Posterior vena cava (tissue), 2 donors: ENCODE results near the gene RINT1. TPM values are rescaled to one million over a fixed set of nuclear protein-coding genes. Genes with fewer than 3 reads are reported as not detected.
"Not testable (repeated sequence)": the region's sequence is repeated elsewhere in the genome, so short reads cannot be mapped to it uniquely, and the experiment has no call there.

Experiments
- DNase-seq: peaks from one replicate; pipeline ENCODE4 v3.0.0-alpha.2; 2020; ENCODE audit warnings: low spot score
- intact Hi-C, 2 donors: fragments of 100-400 bp; cut with DNase I; formaldehyde crosslinking; loops; one replicate each; pipeline versions ENCODE4 v1.14.1 to v1.14.2; 2022 to 2023
- long read RNA-seq, 2 donors: library from polyadenylated mRNA; unstranded; transcript quantifications; one replicate each; pipeline ENCODE4 v2.0.0, GENCODE V29; 2020 to 2021
- total RNA-seq, 2 donors: library from RNA; stranded (reverse); fragmentation: NEBNext Ultra II Directional; extraction: Animal tissue kit (Norgen Biotek cat#: 25700); gene quantifications; one replicate each; pipeline ENCODE4 v1.2.1, GENCODE V29; 2021
- donor health status: DM: yes; HTN: yes; CAD: no.
- donor health status: DM: yes; HTN: yes; CAD: no.

Gene RINT1
- total RNA-seq = 10 to 100 TPM; 13.9 to 16.1 TPM
- long read RNA-seq, donor 1, partial matches to known transcripts = 0 of 5 reads
- long read RNA-seq, donor 1, other reads (novel, unspliced or antisense) = 1 of 5 reads
- long read RNA-seq, donor 2, transcript RINT1-201 (15 exons, 2,976 nt) = major isoform, 5 of 9 reads
- long read RNA-seq, donor 2, partial matches to known transcripts = 1 of 9 reads
- long read RNA-seq, donor 2, other reads (novel, unspliced or antisense) = 3 of 9 reads

DNA sequence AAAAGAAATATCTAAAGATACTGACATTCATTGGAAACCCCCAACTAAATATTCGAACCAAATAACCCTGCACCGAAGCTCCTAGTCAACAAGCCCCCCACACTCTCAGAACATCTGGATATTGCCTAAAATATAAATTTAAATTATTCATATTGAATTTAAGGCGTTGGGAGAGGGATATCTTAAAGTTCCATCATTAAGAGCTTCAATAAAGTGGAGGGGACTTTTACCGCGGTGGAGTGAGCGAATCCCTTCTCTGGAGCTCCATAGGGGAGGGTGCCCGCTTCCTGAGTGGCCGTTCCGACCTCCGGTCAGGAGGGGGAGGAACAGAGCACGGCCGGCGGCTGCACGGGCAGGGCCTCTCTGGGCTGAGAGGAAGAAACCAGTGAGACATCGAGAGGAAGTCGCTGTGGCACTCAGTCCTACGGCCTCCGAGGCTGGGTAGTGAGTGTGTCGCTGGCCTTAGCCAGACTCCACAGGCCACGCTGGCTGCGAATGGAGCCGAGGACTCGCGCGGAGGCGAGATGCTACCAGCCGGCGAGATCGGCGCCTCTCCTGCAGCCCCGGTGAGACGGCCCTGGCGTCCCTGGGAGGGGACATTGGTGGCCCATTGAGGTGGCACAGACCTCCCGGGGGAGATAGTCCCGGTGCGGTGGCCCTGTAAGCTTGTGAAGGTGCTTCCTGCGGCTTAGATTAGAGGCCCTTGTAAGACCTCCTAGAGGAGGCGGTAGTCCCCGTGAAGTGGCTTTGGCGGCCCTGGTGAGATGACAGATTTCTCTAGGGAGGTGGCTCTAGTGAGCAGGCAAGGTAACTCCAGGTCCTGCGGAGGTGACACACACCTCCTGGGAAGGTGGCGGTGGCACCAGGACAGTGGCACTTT lies at the start of gene RINT1:
RINT1 (plus strand) TSS at position 410 of the 880 bp plus-strand sequence; CDS start at position 525, 115 bp downstream.
- intact Hi-C loops = no loop called here
- DNase-seq = peak; percentile 97

DNA sequence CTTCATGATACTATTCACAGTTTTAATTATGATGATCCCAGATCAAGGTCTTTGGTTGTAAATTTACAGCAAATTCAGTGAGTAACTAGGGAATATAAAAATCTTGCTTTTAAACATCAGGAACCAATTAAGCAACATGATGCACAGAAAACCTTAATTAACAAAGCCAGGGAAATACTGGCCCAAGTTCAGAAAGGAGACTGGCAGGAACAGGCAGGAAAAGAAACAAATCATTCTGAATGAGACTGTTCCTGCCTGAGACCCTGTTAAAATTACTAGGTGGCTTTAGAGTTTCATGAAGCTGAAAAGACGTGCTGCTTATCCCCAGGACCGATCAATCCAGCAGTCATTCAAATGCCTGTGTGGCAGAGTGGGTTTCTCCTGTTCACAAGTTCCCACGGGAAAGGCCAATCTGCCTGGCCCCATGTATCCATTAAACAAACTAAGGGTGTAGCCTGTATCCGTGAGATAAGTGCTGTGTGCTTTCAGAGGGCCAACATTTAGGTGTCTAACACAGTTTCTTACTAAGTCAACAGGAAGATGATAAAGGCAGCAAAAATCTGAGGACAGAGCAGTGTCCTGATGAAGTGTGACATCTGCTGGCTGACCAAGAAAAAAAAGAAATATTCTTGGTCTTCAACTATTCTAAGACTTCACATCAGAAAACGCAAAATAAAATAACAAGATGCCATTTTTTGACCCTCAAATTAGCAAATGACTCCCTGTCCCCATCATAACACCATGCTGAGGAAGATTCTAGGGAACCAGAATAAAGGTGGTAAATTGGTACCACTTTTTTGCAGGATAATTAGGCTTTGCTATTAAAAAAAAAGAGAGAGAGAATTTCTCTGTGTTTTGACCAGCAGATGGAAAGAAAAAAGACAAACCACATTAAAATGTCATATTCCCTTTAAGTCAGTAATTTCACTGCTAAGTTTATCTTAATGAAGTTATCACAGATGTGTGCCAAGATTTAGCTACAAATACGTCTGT lies 44.1 kb upstream of the RINT1 start:
- DNase-seq = no peak
- intact Hi-C loops = loop anchor here in 1 of 2 donors (10.0 kb wide), 1 partner anchor 503 kb away; no protein-coding TSS in a partner anchor

DNA sequence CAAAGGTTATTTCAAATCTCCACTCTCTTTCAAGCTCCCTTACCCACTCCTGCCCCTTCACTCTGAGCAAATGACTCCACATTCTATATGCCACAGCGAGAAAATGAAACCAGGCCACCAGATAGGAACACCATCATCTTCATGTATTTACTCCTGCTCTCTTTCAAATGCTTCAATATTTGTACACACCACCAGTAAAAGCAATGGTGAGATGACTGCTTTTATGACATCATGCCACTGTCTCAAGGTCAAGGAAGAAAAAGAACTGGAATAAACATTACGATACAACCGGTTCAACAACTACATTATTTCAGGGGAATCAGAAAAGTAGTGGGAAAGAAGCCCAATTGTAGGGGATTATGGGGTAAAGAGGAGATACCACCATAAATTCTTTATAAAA lies 42.6 kb upstream of the RINT1 start:
- intact Hi-C loops = loop anchor here in 1 of 2 donors (10.0 kb wide), 1 partner anchor 505 kb away; no protein-coding TSS in a partner anchor
- no peak for DNase-seq

DNA sequence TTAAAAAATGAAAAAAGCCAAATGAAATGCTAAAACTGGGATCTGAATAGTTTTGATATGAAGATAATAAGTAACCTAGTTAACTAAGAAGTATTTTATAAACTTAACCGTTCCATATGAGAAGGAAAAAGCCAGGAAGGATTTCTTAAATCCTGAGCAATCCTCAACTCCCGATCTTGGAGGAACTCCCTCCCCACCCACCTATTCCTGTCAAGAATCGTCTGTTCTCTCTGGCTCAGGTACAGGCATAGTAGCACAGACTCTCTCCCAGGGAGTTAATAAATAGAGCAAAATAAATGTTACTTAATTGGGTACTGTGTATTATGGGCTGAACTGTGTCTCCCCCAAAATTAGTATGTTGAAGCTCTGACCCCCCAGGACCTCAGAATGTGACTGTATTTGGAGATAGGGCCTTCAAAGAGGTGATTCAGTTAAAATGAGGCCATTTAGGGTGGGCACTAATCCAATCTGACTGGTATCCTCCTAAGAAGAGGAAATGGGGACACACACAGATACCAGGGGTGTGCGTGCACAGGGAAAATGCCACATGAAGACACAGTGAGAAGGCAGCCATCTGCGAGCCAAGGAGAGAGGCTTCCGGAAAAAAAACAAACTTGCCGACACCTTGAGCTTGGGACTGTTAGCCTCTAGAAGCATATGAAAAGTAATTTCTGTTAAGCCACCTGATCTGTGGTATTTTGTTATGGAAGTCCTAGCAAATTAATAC lies 38.6 kb upstream of the RINT1 start:
- intact Hi-C loops = no loop called here
- no peak for DNase-seq

DNA sequence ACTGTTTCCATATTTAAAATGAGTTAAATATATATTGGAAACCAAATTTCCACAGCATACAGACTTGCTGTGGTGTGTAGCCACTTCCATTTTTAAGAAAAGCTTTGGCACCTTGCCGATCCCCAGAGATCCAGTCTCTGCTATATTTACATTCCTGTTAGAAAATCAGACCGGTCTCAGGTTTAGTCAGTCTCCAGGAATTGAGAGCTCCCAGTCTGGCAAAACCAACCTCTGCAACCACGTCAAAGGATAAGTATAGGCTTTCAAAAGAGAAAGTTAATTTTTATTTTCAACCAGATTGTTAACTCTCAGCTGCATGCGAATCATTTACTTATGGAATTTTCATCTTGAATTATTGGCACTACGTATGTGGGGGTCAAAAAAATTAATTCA lies 38.1 kb upstream of the RINT1 start:
- intact Hi-C loops = no loop called here
- DNase-seq = no peak

DNA sequence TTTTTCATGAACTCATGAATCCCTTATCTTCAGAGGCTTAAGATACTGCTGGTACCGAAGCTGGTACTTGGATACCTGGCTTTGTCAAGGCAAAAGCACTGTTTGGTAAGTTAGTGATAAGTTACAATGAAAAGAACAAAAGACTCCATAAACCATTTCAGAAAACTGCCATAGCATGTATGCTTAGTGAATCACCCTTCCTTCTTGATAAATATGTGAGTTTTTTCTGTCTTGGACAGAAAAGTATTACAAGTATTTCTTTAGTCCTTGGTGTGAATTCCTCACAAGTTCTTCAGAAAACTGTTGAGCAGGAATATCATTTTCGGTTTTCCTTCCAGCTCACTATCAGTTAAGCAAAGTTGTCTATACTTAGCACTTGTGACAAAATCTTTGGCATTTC lies 35.5 kb upstream of the RINT1 start:
- DNase-seq = no peak
- intact Hi-C loops = no loop called here

DNA sequence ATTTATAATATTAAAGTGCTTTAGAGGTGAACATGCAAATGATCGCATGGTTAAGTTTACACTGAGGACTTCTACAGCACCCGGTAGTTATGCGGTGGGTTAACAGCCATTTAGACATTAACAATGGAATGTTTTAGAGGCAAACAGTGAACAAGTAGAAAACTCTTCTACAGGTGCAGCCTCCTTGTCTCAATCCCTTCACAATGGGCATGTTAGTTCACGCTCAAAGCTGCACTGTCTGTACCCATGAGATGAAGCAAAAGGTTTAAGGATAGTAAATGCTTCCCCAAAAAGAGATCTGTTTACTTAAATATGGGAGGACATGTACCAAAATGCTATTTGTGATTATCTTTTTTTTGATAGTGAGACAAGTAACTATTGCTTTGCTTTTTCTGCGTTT lies 35.0 kb upstream of the RINT1 start:
- intact Hi-C loops = no loop called here
- no peak for DNase-seq

DNA sequence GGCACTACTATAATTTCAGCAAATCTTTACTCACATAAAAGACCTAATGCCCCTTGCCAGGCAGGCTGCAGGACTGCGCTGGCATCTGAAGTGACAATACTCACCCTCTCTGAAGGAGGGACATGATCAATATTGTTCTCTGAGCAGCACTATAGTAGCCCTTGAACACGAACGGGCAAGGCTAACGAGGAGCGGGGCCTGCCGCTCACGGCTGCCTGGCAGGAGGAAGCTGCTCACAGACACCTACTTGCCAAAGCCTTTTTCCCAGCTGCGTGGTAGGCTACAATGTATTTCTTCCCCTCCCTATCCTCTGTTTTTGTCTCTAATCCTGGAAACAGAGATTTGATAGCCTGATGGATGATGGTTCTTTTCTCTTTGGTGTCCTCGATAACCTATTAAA lies 29.8 kb upstream of the RINT1 start:
- intact Hi-C loops = no loop called here
- DNase-seq = no peak

DNA sequence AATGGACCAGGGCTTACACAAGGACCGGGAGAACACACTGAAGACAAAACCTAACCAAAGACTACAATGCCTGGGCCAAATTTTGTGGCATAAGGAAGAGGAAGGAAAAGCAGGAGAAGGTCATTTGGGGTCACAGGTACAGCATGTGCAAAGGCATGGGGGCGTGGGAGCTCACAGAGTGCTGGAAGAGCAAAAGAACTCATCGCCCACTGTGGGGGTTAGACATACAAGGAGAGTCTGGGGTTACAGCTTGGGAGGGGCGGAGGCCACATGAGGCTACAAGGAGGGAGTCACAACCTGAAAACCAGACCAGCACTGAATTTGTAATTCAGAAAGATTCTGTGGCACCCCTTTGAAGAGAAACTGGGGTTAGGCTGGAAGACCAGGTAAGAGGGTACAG lies 19.6 kb upstream of the RINT1 start:
- intact Hi-C loops = no loop called here
- DNase-seq = no peak

DNA sequence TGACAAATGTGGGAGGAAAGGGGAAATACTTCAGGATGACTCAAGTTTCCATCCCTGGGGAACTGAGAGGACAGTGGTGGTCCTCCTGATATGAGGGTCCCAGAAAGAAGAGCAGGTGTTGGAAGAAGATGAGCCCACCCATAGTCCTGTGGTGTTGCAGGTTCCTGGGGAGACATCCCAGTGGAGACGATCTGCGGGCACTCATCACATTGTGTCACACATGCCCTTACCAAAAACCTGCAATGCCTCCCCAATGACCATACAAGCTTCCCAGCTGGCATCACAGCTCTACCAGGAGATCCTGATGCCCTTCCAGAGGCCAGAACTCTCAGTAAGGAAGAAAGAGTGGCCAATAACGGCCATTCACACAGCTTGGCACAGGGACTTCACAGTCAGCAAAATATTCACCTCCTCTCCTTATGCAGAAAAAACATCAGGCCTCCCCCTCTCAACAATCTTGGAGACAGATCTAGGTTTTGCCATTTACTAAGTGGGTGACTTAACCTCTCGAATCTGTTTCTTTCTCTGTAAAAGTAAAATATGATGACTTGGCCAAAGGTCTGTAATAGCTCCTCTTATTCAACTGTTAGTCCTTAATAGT lies 19.0 kb upstream of the RINT1 start:
- DNase-seq = no peak
- intact Hi-C loops = no loop called here

DNA sequence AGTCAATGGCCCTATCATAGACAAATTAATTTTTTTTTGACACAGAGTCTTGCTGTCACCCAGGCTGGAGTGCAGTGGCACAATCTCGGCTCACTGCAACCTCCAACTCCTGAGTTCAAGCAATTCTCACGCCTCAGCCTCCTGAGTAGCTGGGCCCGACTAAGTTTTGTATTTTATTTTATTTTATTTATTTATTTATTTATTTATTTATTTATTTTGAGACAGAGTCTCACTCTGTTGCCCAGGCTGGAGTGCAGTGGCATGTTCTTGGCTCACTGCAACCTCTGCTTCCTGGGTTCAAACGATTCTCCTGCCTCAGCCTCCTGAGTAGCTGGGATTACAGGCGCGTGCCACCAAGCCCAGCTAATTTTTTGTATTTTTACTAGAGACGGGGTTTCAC lies 16.4 kb upstream of the RINT1 start:
- DNase-seq, intact Hi-C loops: not testable (repeated sequence)

DNA sequence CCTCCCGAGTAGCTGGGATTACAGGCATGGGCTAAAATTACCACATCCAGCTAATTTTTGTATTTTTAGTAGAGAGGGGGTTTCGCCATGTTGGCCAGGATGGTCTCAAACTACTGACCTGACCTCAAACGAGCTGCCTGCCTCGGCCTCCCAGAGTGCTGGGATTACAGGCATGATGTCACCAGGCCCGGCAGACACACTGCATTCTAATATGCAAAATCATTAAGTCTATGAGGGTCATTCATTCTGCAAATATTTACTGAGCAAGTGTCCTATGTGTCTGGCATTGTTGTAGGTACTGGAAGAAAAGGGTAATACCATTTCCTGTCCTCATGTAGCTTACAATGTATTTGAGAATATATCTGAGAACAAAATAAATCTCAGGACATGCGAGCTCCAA lies 12.6 kb upstream of the RINT1 start:
- intact Hi-C loops = no loop called here
- no peak for DNase-seq

DNA sequence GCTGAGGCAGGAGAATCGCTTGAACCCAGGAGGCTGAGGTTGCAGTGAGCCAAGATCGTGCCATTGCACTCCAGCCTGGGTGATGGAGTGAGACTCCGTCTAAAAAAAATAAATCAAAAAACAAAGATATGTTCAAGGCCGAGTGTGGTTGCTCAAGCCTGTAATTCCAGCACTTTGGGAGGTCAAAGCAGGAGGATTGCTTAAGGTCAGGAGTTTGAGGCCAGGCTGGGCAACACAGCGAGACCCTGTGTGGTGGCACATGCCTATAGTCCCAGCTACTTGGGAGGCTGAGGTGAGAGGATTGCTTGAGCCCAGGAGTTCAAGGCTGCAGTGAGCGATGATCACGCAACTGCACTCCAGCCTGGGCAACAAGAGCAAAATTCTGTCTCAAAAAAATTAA lies 11.4 kb upstream of the RINT1 start:
- intact Hi-C loops, DNase-seq: not testable (repeated sequence)

DNA sequence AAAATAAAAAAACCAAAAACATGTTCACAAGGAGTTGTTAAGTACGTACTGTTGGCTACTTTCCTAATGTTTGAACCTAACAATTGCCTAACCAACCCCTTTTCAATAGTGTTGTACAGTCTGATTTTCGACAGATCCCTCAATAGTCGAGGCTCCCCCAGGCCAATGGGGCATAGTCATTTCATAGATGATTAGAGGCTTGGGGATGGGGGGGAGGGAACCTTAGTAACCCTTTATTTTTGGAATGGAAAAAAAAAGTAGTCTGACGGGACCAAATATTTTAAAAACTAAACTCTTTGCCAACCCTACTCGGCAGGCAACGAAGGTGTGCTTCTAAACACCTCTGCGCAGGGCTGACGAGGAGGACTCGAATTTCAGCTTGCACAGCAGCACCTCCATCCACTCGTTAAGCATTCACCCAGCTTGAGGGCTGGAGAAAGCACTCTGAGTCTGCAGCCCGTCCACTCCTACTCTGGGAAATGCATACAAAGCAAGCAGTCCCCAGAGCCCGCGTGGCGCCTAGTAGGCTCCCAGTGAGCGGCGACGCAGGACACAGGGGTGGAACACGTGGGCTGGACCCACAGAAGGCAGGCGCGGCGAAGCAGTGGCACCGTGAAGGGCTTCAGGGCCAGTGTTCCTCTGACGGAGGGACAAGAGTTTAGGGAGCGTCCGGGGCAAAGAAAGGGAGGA lies 10.8 kb upstream of the RINT1 start:
- DNase-seq = peak; percentile 92
- intact Hi-C loops = no loop called here

DNA sequence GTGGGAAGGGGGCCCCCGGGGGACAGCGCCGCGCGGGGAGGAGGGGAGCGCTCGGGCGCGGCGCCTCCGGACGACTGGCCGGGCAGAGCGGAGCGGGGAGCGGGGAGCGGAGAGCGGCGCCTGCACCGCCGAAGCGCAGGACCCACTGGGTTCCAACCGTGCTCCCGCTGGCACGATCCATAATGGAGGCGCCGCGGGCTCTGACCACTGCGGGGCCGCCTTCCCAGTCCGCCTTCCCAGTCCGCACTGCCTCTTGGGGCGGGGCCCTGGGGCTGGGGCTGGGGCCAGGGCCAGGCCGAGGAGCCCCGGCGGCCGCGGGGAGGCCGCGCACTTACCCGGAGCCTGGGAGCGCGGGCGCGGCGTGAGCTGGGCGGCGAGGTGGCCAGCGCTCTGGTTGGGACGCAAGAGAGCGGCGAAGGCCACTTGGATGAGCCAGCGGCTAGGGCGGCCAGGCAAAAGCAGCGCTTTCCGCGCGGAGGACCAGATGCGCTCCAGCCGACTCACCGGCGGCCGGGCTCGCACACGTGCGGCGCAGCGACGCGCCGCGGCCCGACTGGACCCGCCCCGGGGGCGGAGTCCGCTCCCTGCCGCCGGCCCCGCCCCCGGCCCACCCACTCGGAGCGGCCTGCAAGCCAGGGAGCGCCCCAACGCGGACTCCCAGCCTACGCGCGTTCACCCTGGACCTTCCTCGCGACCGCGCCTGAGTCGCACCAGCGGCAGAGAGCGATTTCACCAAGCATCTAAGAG lies 10.1 kb upstream of the RINT1 start, which contains the start of gene PUS7:
PUS7 (minus strand) TSS at position 555 of the 747 bp plus-strand sequence. CDS start 13,759 bp downstream, outside the sequence.
- peak; percentile 95 for DNase-seq
- intact Hi-C loops = no loop called here

DNA sequence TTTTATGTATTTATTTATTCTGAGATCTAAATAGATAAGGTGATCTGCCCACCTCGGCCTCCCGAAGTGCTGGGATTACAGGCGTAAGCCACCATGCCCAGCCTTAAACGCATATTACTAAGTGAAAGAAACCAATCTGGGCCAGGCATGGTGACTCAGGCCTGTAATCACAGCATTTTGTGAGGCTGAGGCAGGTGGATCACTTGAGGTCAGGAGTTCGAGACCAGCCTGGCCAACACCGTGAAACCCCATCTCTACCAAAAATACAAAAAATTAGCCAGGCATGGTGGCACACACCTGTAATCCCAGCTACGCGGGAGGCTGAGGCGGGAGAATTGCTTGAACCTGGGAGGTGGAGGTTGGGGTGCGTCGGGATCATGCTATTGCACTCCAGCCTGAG lies 7.6 kb upstream of the RINT1 start:
- intact Hi-C loops, DNase-seq: not testable (repeated sequence)

DNA sequence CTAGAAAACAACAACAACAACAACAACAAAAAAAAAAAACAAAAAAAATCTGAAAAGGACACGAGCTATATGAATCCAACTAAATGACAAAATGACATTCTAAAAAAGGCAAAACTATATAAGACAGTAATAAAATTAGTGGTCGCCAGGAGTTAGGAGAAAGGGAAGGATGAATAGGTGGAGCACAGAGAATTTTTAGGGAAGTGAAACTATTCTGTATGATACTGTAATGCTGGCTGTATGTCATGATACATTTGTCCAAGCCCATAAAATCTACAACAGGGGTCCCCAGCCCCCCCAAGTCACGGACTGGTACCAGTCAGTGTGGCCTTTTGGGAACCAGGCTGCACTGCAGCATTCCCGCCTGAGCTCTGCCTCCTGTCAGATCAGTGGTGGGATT lies 7.2 kb upstream of the RINT1 start:
- intact Hi-C loops = no loop called here
- DNase-seq = no peak
